ENCODE results near the gene RAD51B.

The RAD51B gene

DNA sequence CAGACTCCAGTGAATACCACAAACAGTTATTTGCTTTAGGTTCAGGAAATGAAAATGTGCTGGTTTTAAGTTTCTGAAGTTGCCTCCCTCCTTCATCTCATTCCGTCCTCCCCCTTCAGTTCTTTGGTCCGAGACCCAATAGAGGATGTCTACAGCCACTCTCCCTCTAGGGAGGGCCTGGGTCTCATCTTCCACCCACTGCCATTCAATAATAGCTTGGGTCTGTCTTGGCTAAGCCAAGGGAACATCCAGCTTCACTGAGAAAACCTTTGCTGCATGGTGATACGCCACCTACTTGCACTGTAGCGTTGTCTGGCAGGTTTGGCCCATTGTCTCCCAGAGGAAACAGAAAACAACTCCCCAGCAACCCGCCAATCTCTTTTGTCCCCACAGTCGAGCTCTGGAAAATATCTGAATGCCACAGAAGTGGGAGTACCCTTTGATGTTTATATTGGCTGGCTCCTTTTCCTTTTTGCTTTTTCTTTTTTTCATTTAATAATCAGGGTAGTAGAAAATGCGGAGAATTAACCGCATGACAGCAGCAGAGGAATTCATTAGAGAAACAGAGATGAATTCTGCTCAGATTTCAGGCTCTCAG, 380.1 kb downstream of the RAD51B start:
- TF ChIP-seq, protein P1, sequence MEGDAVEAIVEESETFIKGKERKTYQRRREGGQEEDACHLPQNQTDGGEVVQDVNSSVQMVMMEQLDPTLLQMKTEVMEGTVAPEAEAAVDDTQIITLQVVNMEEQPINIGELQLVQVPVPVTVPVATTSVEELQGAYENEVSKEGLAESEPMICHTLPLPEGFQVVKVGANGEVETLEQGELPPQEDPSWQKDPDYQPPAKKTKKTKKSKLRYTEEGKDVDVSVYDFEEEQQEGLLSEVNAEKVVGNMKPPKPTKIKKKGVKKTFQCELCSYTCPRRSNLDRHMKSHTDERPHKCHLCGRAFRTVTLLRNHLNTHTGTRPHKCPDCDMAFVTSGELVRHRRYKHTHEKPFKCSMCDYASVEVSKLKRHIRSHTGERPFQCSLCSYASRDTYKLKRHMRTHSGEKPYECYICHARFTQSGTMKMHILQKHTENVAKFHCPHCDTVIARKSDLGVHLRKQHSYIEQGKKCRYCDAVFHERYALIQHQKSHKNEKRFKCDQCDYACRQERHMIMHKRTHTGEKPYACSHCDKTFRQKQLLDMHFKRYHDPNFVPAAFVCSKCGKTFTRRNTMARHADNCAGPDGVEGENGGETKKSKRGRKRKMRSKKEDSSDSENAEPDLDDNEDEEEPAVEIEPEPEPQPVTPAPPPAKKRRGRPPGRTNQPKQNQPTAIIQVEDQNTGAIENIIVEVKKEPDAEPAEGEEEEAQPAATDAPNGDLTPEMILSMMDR (IDR thresholded peaks at IDR 0.05; ENCODE audit: insufficient read depth, missing control alignments), result no peak
- no peak for FAIRE-seq
- no peak for DNase-seq (ENCODE audit: insufficient read length, low spot score)

DNA sequence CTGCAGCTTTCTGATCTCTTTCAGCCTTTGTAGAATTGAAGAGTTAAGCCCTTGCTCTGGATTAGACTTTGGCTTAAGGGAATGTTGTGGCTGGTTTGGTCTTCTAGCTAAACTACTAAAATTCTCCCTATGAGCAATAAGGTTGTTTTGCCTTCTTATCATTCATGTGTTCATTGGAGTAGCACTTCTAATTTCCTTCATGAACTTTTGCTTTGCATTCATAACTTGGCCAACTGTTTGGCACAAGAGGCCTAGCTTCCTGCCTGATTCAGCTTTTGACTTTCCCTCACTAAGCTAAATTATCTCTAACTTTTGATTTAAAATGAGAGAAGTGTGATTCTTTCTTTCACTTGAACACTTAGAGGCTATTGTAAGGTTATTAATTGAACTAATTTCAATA, 384.3 kb downstream of the RAD51B start:
- no peak for DNase-seq (ENCODE audit: insufficient read length, low spot score)
- FAIRE-seq, result no peak
- TF ChIP-seq, protein P1 (IDR thresholded peaks at IDR 0.05; ENCODE audit: insufficient read depth, missing control alignments), result no peak

DNA sequence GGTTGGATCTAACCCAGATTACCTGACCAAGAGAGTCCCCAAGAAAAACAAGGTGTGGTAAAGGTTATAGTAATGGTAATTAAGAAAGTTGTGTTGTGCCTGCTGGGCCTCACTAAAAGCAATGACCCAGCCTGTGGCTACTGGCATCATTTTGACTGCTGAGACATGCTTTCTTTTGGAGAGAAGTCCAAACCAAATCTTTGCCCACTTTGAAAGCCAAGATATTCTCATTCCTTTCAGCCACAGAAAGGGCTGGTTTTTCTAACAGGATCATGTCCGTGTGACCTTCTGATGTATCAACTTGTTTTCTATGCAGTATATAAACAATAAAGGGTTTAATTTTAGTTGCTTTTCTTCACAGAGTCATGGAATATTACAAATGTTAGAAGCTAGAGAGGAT, 388.6 kb downstream of the RAD51B start:
- no peak for FAIRE-seq
- TF ChIP-seq, protein P1 (IDR thresholded peaks at IDR 0.05; ENCODE audit: insufficient read depth, missing control alignments), result no peak
- no peak for DNase-seq (ENCODE audit: insufficient read length, low spot score)

DNA sequence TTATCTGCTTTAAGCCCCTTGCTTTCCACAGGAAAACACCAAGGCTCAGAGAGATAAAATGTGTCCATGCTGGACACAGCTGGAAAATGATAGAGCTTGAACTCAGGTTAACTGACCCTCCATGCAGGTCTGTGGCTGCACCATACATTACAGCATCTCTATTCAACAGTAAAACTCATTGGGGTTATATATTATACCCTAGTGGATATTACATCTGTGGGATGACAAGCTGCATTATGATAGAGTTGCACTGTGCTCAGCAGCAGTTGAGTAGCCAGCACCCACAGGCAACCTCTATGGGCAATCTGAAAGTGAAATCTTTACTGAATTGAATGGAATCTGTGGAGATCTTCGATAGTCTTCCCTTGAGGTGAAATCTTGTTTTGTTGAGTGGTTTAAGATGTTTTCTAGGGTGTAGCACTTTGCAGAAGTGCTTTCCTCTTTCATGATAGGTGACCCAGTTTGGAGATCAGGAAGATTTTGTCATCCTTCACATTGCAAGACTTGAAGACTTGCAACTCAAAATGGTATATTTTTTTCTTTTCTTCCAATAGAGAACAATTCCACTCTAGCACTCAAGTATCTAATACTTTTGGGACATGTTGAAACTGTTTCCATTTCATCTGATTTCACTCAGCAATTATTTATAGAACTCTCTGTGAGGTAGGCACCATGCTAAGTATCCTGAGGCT, 389.2 kb downstream of the RAD51B start:
- TF ChIP-seq, protein P1 (IDR thresholded peaks at IDR 0.05; ENCODE audit: insufficient read depth, missing control alignments), result no peak
- DNase-seq (ENCODE audit: insufficient read length, low spot score) (no peak), FAIRE-seq (no peak)

DNA sequence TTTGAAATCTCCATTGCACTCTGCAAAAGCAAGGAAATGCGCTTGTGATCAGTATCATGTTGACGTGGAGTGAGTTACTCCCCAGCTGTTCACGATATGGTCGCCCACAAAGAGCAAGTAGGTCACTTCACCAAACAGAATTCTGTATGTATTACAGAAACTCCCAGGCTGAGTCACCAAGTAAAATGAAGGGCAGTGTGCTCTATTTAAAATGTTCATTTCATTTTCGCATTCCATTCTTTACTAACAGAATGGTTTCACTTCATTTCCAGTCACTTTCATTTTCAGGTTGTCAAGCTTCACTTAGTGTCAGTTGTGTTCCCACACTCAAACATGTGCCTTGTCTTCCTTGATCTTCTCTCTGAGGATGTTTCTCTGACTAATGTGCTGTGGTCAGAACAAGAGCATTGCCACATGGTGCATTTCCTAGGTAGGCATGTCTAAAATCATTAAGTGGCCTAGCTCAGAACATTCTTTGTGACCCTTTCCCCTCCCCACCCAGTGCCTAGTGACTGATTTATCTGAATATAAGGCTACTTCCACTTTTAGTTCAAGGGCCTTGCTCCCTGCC, 391.2 kb downstream of the RAD51B start:
- DNase-seq (ENCODE audit: insufficient read length, low spot score) (no peak), FAIRE-seq (no peak)
- TF ChIP-seq, protein P1 (IDR thresholded peaks at IDR 0.05; ENCODE audit: insufficient read depth, missing control alignments), result no peak

DNA sequence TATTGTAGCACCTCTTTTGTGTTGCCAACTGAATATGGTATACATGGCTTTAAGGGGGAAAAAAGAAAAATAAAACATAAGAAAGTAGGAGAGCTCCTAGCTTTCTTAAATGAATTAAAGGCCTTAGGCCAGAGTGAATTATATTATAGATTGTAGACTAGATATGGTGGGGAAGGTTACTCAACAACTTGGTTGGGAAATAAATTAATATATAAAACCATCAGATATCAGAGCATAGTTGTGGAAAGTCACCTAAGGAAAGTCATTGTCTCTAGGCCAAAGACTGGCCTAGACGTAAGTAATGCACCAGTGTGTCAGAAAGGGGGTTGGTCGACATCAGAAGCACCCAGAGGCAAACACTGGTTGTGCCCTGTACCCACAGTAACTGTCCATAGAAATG, 391.8 kb downstream of the RAD51B start:
- TF ChIP-seq, protein P1 (IDR thresholded peaks at IDR 0.05; ENCODE audit: insufficient read depth, missing control alignments), result no peak
- FAIRE-seq (no peak), DNase-seq (ENCODE audit: insufficient read length, low spot score) (no peak)

DNA sequence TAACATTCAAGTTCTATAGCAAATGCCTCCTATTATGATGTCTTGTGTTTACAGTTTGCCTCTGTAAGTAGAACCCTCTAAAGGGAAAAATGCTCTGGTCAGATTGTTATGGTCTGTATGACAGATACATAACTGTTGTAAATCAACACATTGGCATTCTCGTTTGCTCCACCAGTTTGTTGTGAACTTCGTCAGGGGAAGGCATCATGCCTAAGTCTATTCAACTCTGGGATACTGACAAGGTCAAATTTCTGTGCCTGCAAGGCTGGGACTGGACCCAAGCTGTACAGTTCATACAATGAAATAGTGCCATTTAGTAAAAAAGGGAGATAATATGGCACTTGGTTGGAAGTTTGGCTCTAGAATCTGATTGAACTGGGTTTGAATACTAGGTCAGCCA, 392.3 kb downstream of the RAD51B start:
- FAIRE-seq (no peak), DNase-seq (ENCODE audit: insufficient read length, low spot score) (no peak)
- TF ChIP-seq, protein P1 (IDR thresholded peaks at IDR 0.05; ENCODE audit: insufficient read depth, missing control alignments), result no peak
